Uterus (tissue), 4 donors: ENCODE measurements around the gene HOXA3. TPM values are rescaled to one million over a fixed set of nuclear protein-coding genes. Genes with fewer than 3 reads are reported as not detected.

Experiments
- DNase-seq, 2 donors: peaks; one replicate each; pipeline ENCODE4 v3.0.0-alpha.2; 2019 to 2020
- H3K27ac ChIP-seq, 2 donors: fragments of 200-600 bp; sonication (generic); 1 replicate in 1 of 2; 2 replicates in 1 of 2; pipeline ENCODE4 v1.5.1; 2016 to 2018
- H3K27me3 ChIP-seq, 2 donors: fragments of 200-600 bp; sonication (generic); one replicate each; pipeline ENCODE4 v1.5.1; 2018 to 2019; ENCODE audit warnings: control low read depth in 1 of 2
- H3K36me3 ChIP-seq, 2 donors: fragments of 200-600 bp; sonication (generic); one replicate each; pipeline ENCODE4 v1.5.1; 2019; ENCODE audit warnings: control low read depth in 1 of 2
- H3K4me1 ChIP-seq, 2 donors: fragments of 200-600 bp; sonication (generic); one replicate each; pipeline ENCODE4 v1.5.1; 2018 to 2019; ENCODE audit warnings: control low read depth in 1 of 2
- H3K4me3 ChIP-seq, 2 donors: fragments of 200-600 bp; sonication (generic); 1 replicate in 1 of 2; 2 replicates in 1 of 2; pipeline ENCODE4 v1.5.1; 2018 to 2019; ENCODE audit warnings: mild to moderate bottlenecking in 1 of 2
- H3K9me3 ChIP-seq, 2 donors: fragments of 200-600 bp; sonication (generic); one replicate each; pipeline ENCODE4 v1.5.1; 2019; ENCODE audit warnings: control low read depth in 1 of 2
- CTCF ChIP-seq, 4 experiments: fragments of 200-600 bp in 2 of 4; fragments of 450-650 bp in 2 of 4; sonication (generic) in 2 of 4; IDR thresholded peaks; one replicate each; pipeline ENCODE4 v1.5.1; 2016 to 2019; ENCODE audit warnings: antibody characterized with exemption in 4 of 4, mild to moderate bottlenecking in 2 of 4, moderate library complexity in 1 of 4
- POLR2A ChIP-seq, 2 donors: fragments of 450-650 bp; IDR thresholded peaks; one replicate each; pipeline ENCODE4 v1.6.1; 2016; ENCODE audit warnings: antibody characterized with exemption in 2 of 2, mild to moderate bottlenecking in 1 of 2, moderate library complexity in 1 of 2
- intact Hi-C: fragments of 100-400 bp; cut with DNase I; formaldehyde crosslinking; loops from one replicate; pipeline ENCODE4 v1.15.1; 2023; ENCODE audit warnings: low total_unique reads
- total RNA-seq, 4 donors: library from RNA; depleted of rRNA in 3 of 4; stranded (reverse); fragments of >200 nt in 3 of 4; gene quantifications; one replicate each; pipeline versions ENCODE4 v1.1.0 to v1.2.4, GENCODE V29; 2014 to 2023
- donor health status: DM: yes; HTN: yes; CAD: no.

HOXA3 gene
- total RNA-seq, 4 donors from 2014 or later = 1.0 to 34.5 (median 19.0) TPM

DNA sequence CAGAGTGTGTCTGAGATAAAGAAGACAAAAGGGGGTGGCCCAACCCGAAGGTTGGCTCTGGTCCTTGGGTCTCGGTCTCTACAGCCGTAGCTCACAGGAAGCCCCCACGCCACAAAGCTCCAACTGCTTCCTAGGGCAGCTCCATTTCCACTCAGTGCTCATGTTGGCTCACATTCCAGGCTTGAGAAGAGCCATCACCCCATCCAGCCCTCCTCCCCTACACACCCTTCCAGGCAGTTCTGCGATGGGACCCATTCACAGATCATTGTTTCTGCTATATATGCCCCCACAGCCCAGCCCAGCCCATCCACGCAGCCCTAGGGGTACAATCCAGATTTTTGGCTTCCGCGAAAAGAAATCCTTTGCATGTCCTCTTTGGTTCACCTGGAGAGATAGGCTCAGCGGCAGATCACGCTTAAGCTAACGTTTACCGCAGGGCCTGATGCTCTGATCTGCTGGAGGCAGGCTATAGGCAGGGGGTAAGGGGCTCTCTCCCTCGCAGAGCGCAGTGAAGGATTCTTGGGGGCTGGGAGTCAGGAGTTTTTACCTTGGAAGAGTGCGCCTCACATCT lies 38.9 kb upstream of the HOXA3 start:
- TF ChIP-seq POLR2A (IDR thresholded peaks at IDR 0.05) = no peak
- TF ChIP-seq CTCF (IDR thresholded peaks at IDR 0.05) = no peak
- Histone ChIP-seq H3K4me1 (peaks cover 0 to 4% of the 10 kb centered on the region in 2 donors), H3K4me3 (peak overlapping the region; percentile 45 to 55), H3K36me3 (no peaks in the 10 kb centered on the region), H3K27ac (peak overlapping the region; percentile 94 to 96), H3K27me3 (peaks cover 4 to 7% of the 10 kb centered on the region in 2 donors), H3K9me3 (no peaks in the 10 kb centered on the region)
- DNase-seq = peak in 1 of 2 donors; percentile 37
- intact Hi-C loops = no loop called here

DNA sequence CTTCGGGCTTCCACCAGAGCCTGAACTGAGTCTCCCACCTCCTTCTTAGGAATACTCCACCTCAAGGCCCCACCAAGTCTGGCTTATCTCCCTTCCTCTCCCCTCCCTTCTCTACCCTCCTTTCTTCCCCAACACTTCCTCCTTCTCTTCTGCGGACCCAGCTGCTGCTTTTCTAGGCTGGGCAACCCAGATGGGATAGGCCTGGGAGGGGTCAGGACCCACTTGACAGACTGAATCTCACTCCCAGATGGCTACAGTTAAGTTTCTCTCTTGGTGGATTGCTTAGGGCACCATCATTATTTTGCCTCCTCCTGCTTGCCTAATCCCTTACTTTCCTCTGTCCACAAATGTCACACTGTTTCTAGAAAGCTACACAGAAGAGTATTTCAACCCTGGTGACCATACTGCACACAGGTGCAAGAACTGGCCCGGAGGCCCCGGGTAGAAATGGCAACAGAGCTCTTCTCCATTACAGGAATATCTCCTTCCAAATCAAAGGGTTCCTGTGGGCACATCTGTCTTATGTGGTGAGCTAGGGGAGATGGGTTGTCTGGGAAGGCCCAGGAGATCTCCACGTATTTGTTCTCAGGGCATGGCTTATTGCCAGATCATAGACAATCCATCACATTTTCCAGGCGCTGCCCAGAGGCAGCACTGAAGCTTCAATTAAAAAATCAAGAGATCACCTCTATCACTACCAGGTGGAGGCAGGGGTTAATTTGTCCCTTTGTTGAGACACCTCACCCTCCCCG lies 37.8 kb upstream of the HOXA3 start:
- H3K9me3 ChIP-seq = no peaks in the 10 kb centered on the region
- intact Hi-C loops = loop anchor here (5.0 kb wide), 1 partner anchor 472 kb away; the partner anchor contains the start of gene HIBADH
- DNase-seq = no peak
- TF ChIP-seq POLR2A (IDR thresholded peaks at IDR 0.05) = no peak
- TF ChIP-seq CTCF (IDR thresholded peaks at IDR 0.05) = no peak
- H3K4me3 ChIP-seq = no peak overlapping the region
- no peaks in the 10 kb centered on the region for H3K27me3 ChIP-seq
- peak overlapping the region; percentile 94 to 96 for H3K27ac ChIP-seq
- H3K4me1 ChIP-seq = peaks cover 0 to 4% of the 10 kb centered on the region in 2 donors
- no peaks in the 10 kb centered on the region for H3K36me3 ChIP-seq

GRCh38 chr7:27189295-27189996 lies 37.1 kb upstream of the HOXA3 start:
- no peaks in the 10 kb centered on the region for H3K27me3 ChIP-seq
- peak overlapping the region; percentile 56 to 79 for H3K4me3 ChIP-seq
- intact Hi-C loops = loop anchor here (5.0 kb wide), 1 partner anchor 473 kb away; the partner anchor contains the start of gene HIBADH
- peak; percentile 55 to 79 for DNase-seq
- H3K4me1 ChIP-seq = peaks cover 0 to 4% of the 10 kb centered on the region in 2 donors
- peak overlapping the region; percentile 94 to 96 for H3K27ac ChIP-seq
- TF ChIP-seq POLR2A (IDR thresholded peaks at IDR 0.05) = peak; percentile 32 to 40
- TF ChIP-seq CTCF (IDR thresholded peaks at IDR 0.05) = no peak
- no peaks in the 10 kb centered on the region for H3K36me3 ChIP-seq
- H3K9me3 ChIP-seq = no peaks in the 10 kb centered on the region

DNA sequence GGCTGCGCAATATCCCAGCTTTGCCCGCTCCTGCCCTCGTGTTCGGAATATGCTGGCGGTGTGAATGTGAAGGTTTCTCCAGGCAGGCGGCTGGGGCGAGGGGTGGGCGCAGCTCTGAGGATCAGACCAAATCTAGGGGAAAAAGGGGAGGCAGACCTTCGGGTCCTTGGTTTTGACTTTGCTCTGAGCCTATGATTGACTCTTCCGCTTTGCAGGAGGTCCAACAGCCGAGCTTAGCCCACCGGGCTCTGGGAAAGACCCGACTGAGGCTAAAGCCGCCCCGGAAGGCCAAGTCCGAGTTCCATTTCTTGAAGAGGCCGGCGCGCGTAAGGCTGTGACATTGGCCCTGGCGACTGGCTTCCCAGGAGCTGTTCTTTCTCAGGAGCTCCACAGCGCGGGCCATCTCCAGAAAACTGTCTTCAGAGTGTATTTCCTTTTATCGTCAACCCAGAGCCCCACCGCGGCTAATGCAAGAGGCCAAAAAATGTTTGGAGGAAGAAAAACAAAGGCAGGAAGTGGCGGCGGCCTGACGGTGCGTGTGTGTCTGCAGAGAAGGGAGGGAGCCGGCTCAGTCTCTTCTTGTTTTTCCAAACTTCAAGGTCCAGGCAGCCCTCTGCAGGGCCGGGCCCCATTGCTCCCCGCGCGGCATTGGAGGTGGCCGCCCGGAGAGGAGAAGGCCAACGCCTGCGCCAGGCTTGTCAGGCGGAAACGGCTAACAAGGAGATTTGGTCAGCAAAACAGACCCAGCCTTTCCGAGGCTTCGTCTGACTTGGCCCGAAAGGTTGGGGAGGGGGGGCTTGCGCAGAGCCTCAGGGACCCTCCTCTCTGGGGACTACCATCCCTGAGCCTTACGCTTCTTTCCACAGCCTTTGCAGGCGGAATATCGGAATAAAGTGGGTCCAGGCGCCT lies 36.3 kb upstream of the HOXA3 start:
- Histone ChIP-seq H3K27ac (peak overlapping the region; percentile 94 to 96), H3K27me3 (no peaks in the 10 kb centered on the region), H3K36me3 (no peaks in the 10 kb centered on the region), H3K4me1 (peaks cover 0 to 4% of the 10 kb centered on the region in 2 donors), H3K4me3 (peak overlapping the region; percentile 56 to 79), H3K9me3 (no peaks in the 10 kb centered on the region)
- DNase-seq = peak in 1 of 2 donors; percentile 65
- intact Hi-C loops = loop anchor here (5.0 kb wide), 1 partner anchor 474 kb away; the partner anchor contains the start of gene HIBADH
- TF ChIP-seq POLR2A (IDR thresholded peaks at IDR 0.05) = peak in 1 of 2 donors; percentile 13
- TF ChIP-seq CTCF (IDR thresholded peaks at IDR 0.05) = no peak
